T-cell (primary cell): Measurements from ENCODE around the gene KRT27. TPM values are rescaled to one million over a fixed set of nuclear protein-coding genes. Genes with fewer than 3 reads are reported as not detected.
A peak's percentile ranks its signal among the peaks of the same experiment; 100 is the strongest.

Experiments used
- ATAC-seq, 4 experiments: fragments of 200-7000 bp in 3 of 4; fragments of 150-1000 bp in 1 of 4; cut with Tn5 transposase; replicated peaks in 1 of 4; 1 replicate in 3 of 4; 2 replicates in 1 of 4; pipeline ENCODE4 v1.10.0; 2021; ENCODE audit warnings: moderate library complexity in 3 of 4, mild to moderate bottlenecking in 2 of 4, moderate number of reproducible peaks in 1 of 4
- CTCF ChIA-PET, 2 donors: fragments of 300-600 bp; sonication (Branson Sonifier 250); formaldehyde crosslinking; loops; one replicate each; lab custom pipeline; 2022; ENCODE audit warnings: antibody characterized with exemption in 2 of 2; lab: Charles Lee
- POLR2A ChIA-PET, 2 donors: fragments of 300-600 bp; sonication (Branson Sonifier 250); formaldehyde crosslinking; loops; one replicate each; lab custom pipeline; 2022; ENCODE audit warnings: antibody characterized with exemption in 2 of 2; lab: Charles Lee
- DNase-seq, 35 experiments: peaks; one replicate each; pipeline versions ENCODE4 v3.0.0 to v3.0.0-alpha.2; 2013 to 2023
- H3K27ac ChIP-seq: one replicate; pipeline ENCODE4 v1.5.1; 2013; ENCODE audit warnings: low read length
- H3K27me3 ChIP-seq, 2 experiments: replicated peaks in 1 of 2; 1 replicate in 1 of 2; 2 replicates in 1 of 2; pipeline versions ENCODE4 v1.6.1 to v1.7.0; 2013; ENCODE audit warnings: low read length in 1 of 2, mixed read lengths in 1 of 2; ENCODE audit not compliant: control insufficient read depth in 2 of 2, insufficient read depth in 2 of 2; ENCODE audit errors: extremely low read depth in 1 of 2
- H3K36me3 ChIP-seq, 2 donors: 1 replicate in 1 of 2; 2 replicates in 1 of 2; pipeline versions ENCODE4 v1.6.1 to v1.7.0; 2013; ENCODE audit warnings: low read length in 1 of 2; ENCODE audit not compliant: control insufficient read depth in 2 of 2, insufficient read depth in 1 of 2; ENCODE audit errors: extremely low read depth in 1 of 2
- H3K4me1 ChIP-seq, 2 experiments: 1 replicate in 1 of 2; 2 replicates in 1 of 2; pipeline versions ENCODE4 v1.6.1 to v1.7.0; 2013; ENCODE audit warnings: low read length in 2 of 2, mixed read lengths in 1 of 2; ENCODE audit not compliant: insufficient read depth in 2 of 2, control insufficient read depth in 1 of 2; ENCODE audit errors: extremely low read depth in 1 of 2
- H3K4me3 ChIP-seq, 2 donors: 1 replicate in 1 of 2; 2 replicates in 1 of 2; pipeline versions ENCODE4 v1.5.1 to v1.7.0; 2013; ENCODE audit warnings: mild to moderate bottlenecking in 2 of 2, low read length in 1 of 2, moderate library complexity in 1 of 2; ENCODE audit not compliant: control insufficient read depth in 1 of 2; ENCODE audit errors: extremely low read depth in 1 of 2
- H3K9me3 ChIP-seq: 2 replicates; pipeline ENCODE4 v1.7.0; 2013
- H3K27ac Mint-ChIP-seq, 2 donors: one replicate each; pipeline ENCODE4 v1.8.0; 2020 to 2021; ENCODE audit warnings: mild to moderate bottlenecking in 2 of 2, mixed read lengths in 2 of 2
- H3K27me3 Mint-ChIP-seq, 2 donors: one replicate each; pipeline ENCODE4 v1.8.0; 2021 to 2022; ENCODE audit warnings: mixed read lengths in 2 of 2
- H3K36me3 Mint-ChIP-seq: one replicate; pipeline ENCODE4 v1.8.0; 2021; ENCODE audit warnings: mixed read lengths
- H3K4me1 Mint-ChIP-seq, 3 donors: one replicate each; pipeline ENCODE4 v1.8.0; 2020 to 2022; ENCODE audit warnings: mixed read lengths in 3 of 3, mild to moderate bottlenecking in 1 of 3
- H3K4me3 Mint-ChIP-seq, 3 donors: one replicate each; pipeline ENCODE4 v1.8.0; 2020 to 2022; ENCODE audit warnings: mild to moderate bottlenecking in 3 of 3, mixed read lengths in 3 of 3, moderate library complexity in 3 of 3
- H3K9me3 Mint-ChIP-seq, 3 donors: one replicate each; pipeline ENCODE4 v1.8.0; 2020 to 2022; ENCODE audit warnings: mixed read lengths in 3 of 3
- WGBS: methylation state at CpG from one replicate; pipeline ENCODE4 v1.1.5; 2013; ENCODE audit warnings: missing lambda C conversion rate; ENCODE audit not compliant: insufficient coverage; 5-methylcytosine and 5-hydroxymethylcytosine counted together
- total RNA-seq, 35 experiments: library from RNA in 6 of 35; stranded (reverse) in 6 of 35; fragments of 120-200 nt in 1 of 35; gene quantifications; one replicate each; pipeline versions ENCODE4 v1.2.1 to v1.2.4 and lab custom pipeline; 2013 to 2026

Gene KRT27
- total RNA-seq, 5 donors from 2014 or later (not counting 1 experiment from before 2014, with no cell fraction given) = not detected

DNA sequence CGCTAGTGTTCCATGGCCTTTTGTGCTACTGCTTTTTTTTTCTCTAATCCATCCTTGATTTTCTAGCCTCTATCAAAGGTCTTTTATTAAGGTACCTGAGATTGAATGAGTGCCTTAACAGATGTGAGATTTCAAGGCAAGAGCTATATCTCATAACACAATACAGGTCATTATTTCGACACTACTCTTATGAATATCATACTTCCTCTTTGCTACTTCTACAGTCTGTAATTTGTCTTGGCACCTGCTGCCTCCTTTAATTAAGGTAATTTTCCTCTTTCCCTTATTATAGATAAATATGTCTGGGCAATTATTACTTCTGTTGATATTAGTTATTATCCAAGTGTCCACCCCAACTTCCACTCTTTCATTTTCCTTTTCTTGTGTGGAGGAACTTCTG, 12.1 kb upstream of the KRT27 start:
- Histone ChIP-seq H3K4me3 (no peak overlapping the region), H3K27ac (no peak overlapping the region), H3K9me3 (no peaks in the 10 kb centered on the region), H3K4me1 (no peaks in the 10 kb centered on the region), H3K36me3 (no peaks in the 10 kb centered on the region), H3K27me3 (peaks cover 0 to 27% of the 10 kb centered on the region in 2 experiments)
- ChIA-PET CTCF (no interaction called here), POLR2A (no interaction called here)
- H3K4me1 Mint-ChIP-seq = no peaks in the 10 kb centered on the region
- peaks cover 34 to 49% of the 10 kb centered on the region in 2 donors for H3K27me3 Mint-ChIP-seq
- H3K9me3 Mint-ChIP-seq = no peaks in the 10 kb centered on the region
- no peak overlapping the region for H3K27ac Mint-ChIP-seq
- H3K36me3 Mint-ChIP-seq = no peaks in the 10 kb centered on the region
- no peak for DNase-seq
- no CpG with 5 or more reads among the region's 2 CpGs for WGBS
- H3K4me3 Mint-ChIP-seq = no peak overlapping the region
- no peak for ATAC-seq

DNA sequence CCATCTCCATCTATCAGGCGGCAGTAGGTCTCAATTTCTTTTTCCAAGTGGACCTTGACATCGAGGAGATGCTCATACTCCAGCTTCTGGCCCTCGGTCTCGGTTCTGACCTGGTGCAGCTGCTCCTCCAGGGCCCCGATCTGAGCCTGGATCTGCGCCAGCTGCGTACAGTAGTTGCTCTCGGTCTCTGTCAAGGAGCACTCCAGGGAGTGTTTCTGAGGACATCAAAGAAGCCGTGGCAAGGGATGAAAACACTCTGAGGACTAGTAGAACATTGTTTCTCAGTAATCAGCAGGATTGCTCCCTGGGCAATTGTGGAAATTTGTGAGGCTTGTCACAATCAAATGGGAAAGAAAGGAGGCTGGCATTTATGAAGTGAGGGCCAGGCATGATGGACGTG, 11.5 kb upstream of the KRT27 start:
- Histone ChIP-seq H3K4me3 (no peak overlapping the region), H3K27ac (no peak overlapping the region), H3K9me3 (no peaks in the 10 kb centered on the region), H3K36me3 (no peaks in the 10 kb centered on the region), H3K27me3 (peaks cover 0 to 25% of the 10 kb centered on the region in 2 experiments), H3K4me1 (no peaks in the 10 kb centered on the region)
- 79% methylated on average over 9 of the region's 10 CpGs for WGBS
- Mint-ChIP-seq H3K4me1 (no peaks in the 10 kb centered on the region), H3K36me3 (no peaks in the 10 kb centered on the region), H3K27me3 (peaks cover 29 to 45% of the 10 kb centered on the region in 2 donors), H3K27ac (no peak overlapping the region), H3K9me3 (no peaks in the 10 kb centered on the region), H3K4me3 (no peak overlapping the region)
- ATAC-seq (no peak), DNase-seq (no peak)
- ChIA-PET CTCF (no interaction called here), POLR2A (no interaction called here)

DNA sequence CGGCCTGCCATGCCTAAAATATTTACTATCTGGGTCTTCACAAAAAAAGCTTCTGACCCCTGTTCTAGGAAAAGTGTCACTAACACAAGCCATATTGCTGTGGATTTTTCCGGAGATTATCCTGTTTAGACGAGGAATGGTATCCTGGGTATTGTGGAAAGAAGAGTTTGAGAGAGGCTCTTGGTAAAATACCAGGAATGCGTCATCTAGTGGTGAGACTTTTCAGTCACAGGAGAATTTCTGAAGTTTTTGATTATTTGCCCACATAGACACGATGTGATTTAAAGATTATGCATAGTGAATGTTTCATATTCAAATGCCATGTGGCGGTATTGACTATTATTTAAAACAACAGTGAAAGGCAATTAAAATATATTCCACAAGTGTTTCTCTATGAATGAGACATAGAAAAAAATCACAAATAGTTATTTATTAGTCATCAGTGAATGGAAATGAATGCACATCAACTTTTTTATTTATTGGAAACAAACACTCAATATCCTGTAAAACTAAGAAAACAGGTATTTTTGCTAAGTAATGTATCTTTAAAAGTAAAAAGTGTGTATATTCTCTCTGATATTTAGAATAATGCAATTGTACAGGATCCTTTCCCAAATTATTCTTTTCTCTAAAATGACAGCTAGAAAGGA, 9.6 kb upstream of the KRT27 start:
- peak in 1 of 35 experiments; percentile 17 for DNase-seq
- Histone ChIP-seq H3K9me3 (no peaks in the 10 kb centered on the region), H3K4me1 (no peaks in the 10 kb centered on the region), H3K36me3 (no peaks in the 10 kb centered on the region), H3K4me3 (no peak overlapping the region), H3K27me3 (peaks cover 0 to 18% of the 10 kb centered on the region in 2 experiments), H3K27ac (no peak overlapping the region)
- CTCF ChIA-PET = interaction anchor here in 1 of 2 donors (0.6 kb wide), 1 partner anchor 873 kb away, joined by 3 read pairs; no protein-coding TSS in a partner anchor
- Mint-ChIP-seq H3K4me3 (no peak overlapping the region), H3K27me3 (peaks cover 26 to 39% of the 10 kb centered on the region in 2 donors), H3K4me1 (no peaks in the 10 kb centered on the region), H3K9me3 (no peaks in the 10 kb centered on the region), H3K27ac (no peak overlapping the region), H3K36me3 (no peaks in the 10 kb centered on the region)
- POLR2A ChIA-PET = interaction anchor here in 1 of 2 donors (0.5 kb wide), 1 partner anchor 884 kb away, joined by 6 read pairs; no protein-coding TSS in a partner anchor
- ATAC-seq = no peak
- 45% methylated on average over 3 of the region's 6 CpGs for WGBS

DNA sequence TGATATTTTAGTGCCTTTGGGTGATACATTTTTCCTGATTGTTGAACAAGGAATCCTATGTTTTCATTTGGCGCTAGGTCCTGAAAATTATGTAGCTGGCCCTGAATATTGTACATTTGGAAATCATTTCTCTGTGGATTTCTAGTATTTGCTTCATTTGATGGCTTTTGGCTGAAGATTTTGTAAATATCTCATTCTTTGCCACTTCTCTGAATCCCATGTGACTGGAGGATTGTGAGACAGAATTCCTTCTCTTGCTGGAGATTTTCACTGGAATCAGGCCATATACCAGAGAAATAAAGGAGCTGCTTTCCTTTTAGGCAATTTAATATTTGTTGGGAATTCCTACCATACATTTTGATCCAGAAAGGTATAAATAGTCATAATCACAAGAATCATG, 8.8 kb upstream of the KRT27 start:
- H3K27me3 Mint-ChIP-seq = peaks cover 21 to 31% of the 10 kb centered on the region in 2 donors
- no peaks in the 10 kb centered on the region for H3K9me3 Mint-ChIP-seq
- no peaks in the 10 kb centered on the region for H3K36me3 Mint-ChIP-seq
- WGBS = 100% methylated on average over 1 of the region's 1 CpG
- no peak overlapping the region for H3K4me3 Mint-ChIP-seq
- Histone ChIP-seq H3K27ac (no peak overlapping the region), H3K36me3 (no peaks in the 10 kb centered on the region), H3K27me3 (peaks cover 0 to 16% of the 10 kb centered on the region in 2 experiments), H3K9me3 (no peaks in the 10 kb centered on the region), H3K4me1 (no peaks in the 10 kb centered on the region), H3K4me3 (no peak overlapping the region)
- DNase-seq = no peak
- ChIA-PET CTCF (interaction anchor here (0.6 to 0.7 kb wide), 4 partner anchors 22 to 492 kb away, joined by 6 to 14 read pairs (median 8); no protein-coding TSS in a partner anchor), POLR2A (interaction anchor here in 1 of 2 donors (0.6 kb wide), 1 partner anchor 233 kb away, joined by 4 read pairs; no protein-coding TSS in a partner anchor)
- no peak for ATAC-seq
- no peak overlapping the region for H3K27ac Mint-ChIP-seq
- no peaks in the 10 kb centered on the region for H3K4me1 Mint-ChIP-seq

DNA sequence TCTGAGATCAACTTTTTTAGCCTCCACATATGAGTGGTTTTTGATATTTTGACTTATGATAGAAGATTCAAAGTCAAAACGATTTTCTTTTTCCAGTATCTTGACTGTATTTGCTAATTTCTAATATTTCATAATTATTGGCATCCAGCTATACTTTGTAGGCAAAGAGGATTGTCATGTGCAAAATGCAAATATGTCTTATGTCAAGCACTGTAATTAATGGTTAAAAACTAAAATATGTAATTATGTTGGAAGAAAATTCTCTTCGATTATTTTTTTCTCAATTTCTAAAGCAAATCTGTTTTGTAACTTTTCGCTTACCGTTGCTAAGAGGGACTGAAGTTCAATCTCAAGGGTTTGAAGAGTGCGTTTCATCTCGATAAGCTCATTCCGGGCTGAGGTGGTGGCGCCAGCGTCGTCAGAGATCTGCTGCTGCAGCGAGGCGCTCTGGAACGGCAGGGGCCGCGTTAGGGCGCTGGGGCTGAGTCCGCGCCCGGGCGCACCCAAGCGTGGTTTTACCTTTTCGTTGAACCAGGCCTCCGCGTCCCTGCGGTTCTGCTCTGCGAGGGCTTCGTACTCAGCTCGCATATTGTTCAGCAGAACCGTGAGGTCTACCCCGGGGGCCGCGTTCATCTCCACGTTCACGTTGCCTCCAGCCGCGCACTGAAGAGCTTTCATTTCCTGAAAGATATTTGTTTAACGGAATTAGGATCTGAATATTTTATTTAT, 3.0 kb downstream of the KRT27 start:
- no peaks in the 10 kb centered on the region for H3K9me3 ChIP-seq
- peaks cover 0 to 4% of the 10 kb centered on the region in 2 experiments for H3K4me1 ChIP-seq
- ATAC-seq = peak in 3 of 4 experiments; percentile 51 to 73 (median 68)
- WGBS = 37% methylated on average over 31 of the region's 37 CpGs
- POLR2A ChIA-PET = interaction anchor here in 1 of 2 donors (1.2 kb wide), 1 partner anchor 407 kb away, joined by 3 read pairs; no protein-coding TSS in a partner anchor
- Mint-ChIP-seq H3K9me3 (no peaks in the 10 kb centered on the region), H3K4me3 (peak overlapping the region; percentile 34 to 64 (median 50)), H3K4me1 (peaks cover 0 to 8% (median 2%) of the 10 kb centered on the region in 3 donors), H3K36me3 (no peaks in the 10 kb centered on the region), H3K27me3 (peaks cover 60 to 73% of the 10 kb centered on the region in 2 donors), H3K27ac (no peak overlapping the region)
- no peaks in the 10 kb centered on the region for H3K36me3 ChIP-seq
- DNase-seq = peak in 16 of 35 experiments; percentile 4 to 40 (median 13)
- peak overlapping the region in 1 of 2 donors; percentile 54 for H3K4me3 ChIP-seq
- CTCF ChIA-PET = interaction anchor here in 1 of 2 donors (0.6 kb wide), 1 partner anchor 414 kb away, joined by 4 read pairs; no protein-coding TSS in a partner anchor
- no peak overlapping the region for H3K27ac ChIP-seq
- H3K27me3 ChIP-seq = peaks cover 13 to 29% of the 10 kb centered on the region in 2 experiments

DNA sequence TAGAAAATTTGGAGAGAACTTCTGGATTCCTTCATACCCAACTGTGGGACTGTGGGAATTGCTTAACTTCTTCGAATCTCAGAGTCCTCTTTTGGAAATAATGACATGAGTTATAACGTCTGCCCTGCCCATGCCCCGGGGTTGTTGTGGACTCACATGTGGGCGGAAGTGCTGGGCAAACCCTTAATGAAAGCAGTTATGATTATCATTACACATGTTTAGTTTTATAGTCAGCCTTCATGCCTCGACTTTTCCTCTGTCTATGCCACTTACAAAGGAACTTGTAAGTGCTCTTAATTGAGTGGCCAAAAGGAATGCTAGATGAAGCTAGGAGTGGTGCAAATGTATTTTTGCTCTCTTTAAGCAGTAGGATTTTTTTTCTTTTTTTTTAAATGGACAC, 3.9 kb downstream of the KRT27 start:
- CTCF ChIA-PET = no interaction called here
- no peak for DNase-seq

More for the DNA sequence above, 3.9 kb downstream of the KRT27 start:
- no peak for ATAC-seq
- Histone ChIP-seq H3K27me3 (peaks cover 14 to 29% of the 10 kb centered on the region in 2 experiments), H3K4me1 (peaks cover 0 to 4% of the 10 kb centered on the region in 2 experiments), H3K9me3 (no peaks in the 10 kb centered on the region), H3K36me3 (no peaks in the 10 kb centered on the region), H3K4me3 (no peak overlapping the region), H3K27ac (no peak overlapping the region)
- H3K36me3 Mint-ChIP-seq = no peaks in the 10 kb centered on the region
- no peak overlapping the region for H3K27ac Mint-ChIP-seq
- H3K4me1 Mint-ChIP-seq = peaks cover 0 to 8% (median 2%) of the 10 kb centered on the region in 3 donors
- H3K9me3 Mint-ChIP-seq = no peaks in the 10 kb centered on the region
- WGBS = no CpG with 5 or more reads among the region's 5 CpGs
- H3K27me3 Mint-ChIP-seq = peaks cover 64 to 77% of the 10 kb centered on the region in 2 donors
- POLR2A ChIA-PET = no interaction called here
- H3K4me3 Mint-ChIP-seq = no peak overlapping the region
